Measurements from ENCODE around the gene ZFPM1.
"Not testable (repeated sequence)": the region's sequence is repeated elsewhere in the genome, so short reads cannot be mapped to it uniquely, and the experiment has no call there.

Gene ZFPM1

GRCh38 chr16:88482630-88483391 lies 29.7 kb downstream of the ZFPM1 start:
- no peak for DNase-seq

- DNase-seq, result no peak
Measured at GRCh38 chr16:88483392-88483641, 30.2 kb downstream of the ZFPM1 start.

GRCh38 chr16:88484505-88485365 lies 31.7 kb downstream of the ZFPM1 start:
- no peak for DNase-seq

- DNase-seq, result not testable (repeated sequence)
Measured at GRCh38 chr16:88485366-88485741, 32.3 kb downstream of the ZFPM1 start.

GRCh38 chr16:88486398-88487123 lies 33.5 kb downstream of the ZFPM1 start:
- no peak for DNase-seq

GRCh38 chr16:88487124-88487432 lies 34.0 kb downstream of the ZFPM1 start:
- DNase-seq, result no peak

- DNase-seq, result no peak
Measured at GRCh38 chr16:88487920-88488851, 35.1 kb downstream of the ZFPM1 start.

GRCh38 chr16:88489163-88489741 lies 36.2 kb downstream of the ZFPM1 start:
- no peak for DNase-seq

- DNase-seq, result no peak
Measured at GRCh38 chr16:88491001-88491559, 38.0 kb downstream of the ZFPM1 start.

- no peak for DNase-seq
Measured at GRCh38 chr16:88491560-88492310, 38.7 kb downstream of the ZFPM1 start.

GRCh38 chr16:88493879-88494278 lies 40.8 kb downstream of the ZFPM1 start:
- no peak for DNase-seq

GRCh38 chr16:88494335-88495154 lies 41.5 kb downstream of the ZFPM1 start:
- DNase-seq, result no peak

GRCh38 chr16:88495268-88495772 lies 42.2 kb downstream of the ZFPM1 start:
- no peak for DNase-seq

GRCh38 chr16:88497561-88498462 lies 44.7 kb downstream of the ZFPM1 start:
- DNase-seq, result no peak

GRCh38 chr16:88498576-88499208 lies 45.6 kb downstream of the ZFPM1 start:
- no peak for DNase-seq

GRCh38 chr16:88499292-88499691 lies 46.2 kb downstream of the ZFPM1 start:
- no peak for DNase-seq

- DNase-seq, result no peak
Measured at GRCh38 chr16:88499836-88500251, 46.8 kb downstream of the ZFPM1 start.

- DNase-seq, result no peak
Measured at GRCh38 chr16:88500255-88500661, 47.2 kb downstream of the ZFPM1 start.

GRCh38 chr16:88502371-88502770 lies 49.3 kb downstream of the ZFPM1 start:
- DNase-seq, result no peak
